Liver (tissue), 3 donors: ENCODE results near the gene ARHGEF1.

Experiments used
- GABPA ChIP-seq, 2 donors: IDR thresholded peaks in 1 of 2; conservative IDR thresholded peaks in 1 of 2; 2 replicates each; pipeline ENCODE4 v1.6.1; 2016; ENCODE audit warnings: antibody characterized with exemption in 2 of 2, mild to moderate bottlenecking in 1 of 2, moderate library complexity in 1 of 2
- HNF4G ChIP-seq: IDR thresholded peaks from 2 replicates; pipeline ENCODE4 v1.6.1; 2016; ENCODE audit warnings: antibody characterized with exemption
- JUND ChIP-seq, 2 donors: IDR thresholded peaks; 2 replicates each; pipeline ENCODE4 v1.6.1; 2016; ENCODE audit warnings: antibody characterized with exemption in 2 of 2
- RAD21 ChIP-seq, 2 donors: IDR thresholded peaks; 2 replicates each; pipeline ENCODE4 v1.6.1; 2016; ENCODE audit warnings: antibody characterized with exemption in 2 of 2, mild to moderate bottlenecking in 2 of 2
- YY1 ChIP-seq: IDR thresholded peaks from 2 replicates; pipeline ENCODE4 v1.6.1; 2016; ENCODE audit warnings: antibody characterized with exemption, mild to moderate bottlenecking
- TF ChIP-seq, protein P1 (sequence below): IDR thresholded peaks from 2 replicates; pipeline ENCODE4 v1.6.1; 2016; ENCODE audit warnings: antibody characterized with exemption, mild to moderate bottlenecking
- TF ChIP-seq, protein P2 (sequence below): fragments of 150-350 bp; IDR thresholded peaks from 2 replicates; pipeline ENCODE4 v1.5.1; 2017; ENCODE audit warnings: improper control_type of control experiment, low read depth, low read length; ENCODE audit not compliant: missing input control
- TF ChIP-seq, protein P3 (sequence below): IDR thresholded peaks from 2 replicates; pipeline ENCODE4 v1.6.1; 2016; ENCODE audit warnings: antibody characterized with exemption
- TF ChIP-seq, protein P4 (sequence below): IDR thresholded peaks from 2 replicates; pipeline ENCODE4 v1.6.1; 2016; ENCODE audit warnings: antibody characterized with exemption
- donor health status: healthy.
- donor health status: healthy.

DNA sequence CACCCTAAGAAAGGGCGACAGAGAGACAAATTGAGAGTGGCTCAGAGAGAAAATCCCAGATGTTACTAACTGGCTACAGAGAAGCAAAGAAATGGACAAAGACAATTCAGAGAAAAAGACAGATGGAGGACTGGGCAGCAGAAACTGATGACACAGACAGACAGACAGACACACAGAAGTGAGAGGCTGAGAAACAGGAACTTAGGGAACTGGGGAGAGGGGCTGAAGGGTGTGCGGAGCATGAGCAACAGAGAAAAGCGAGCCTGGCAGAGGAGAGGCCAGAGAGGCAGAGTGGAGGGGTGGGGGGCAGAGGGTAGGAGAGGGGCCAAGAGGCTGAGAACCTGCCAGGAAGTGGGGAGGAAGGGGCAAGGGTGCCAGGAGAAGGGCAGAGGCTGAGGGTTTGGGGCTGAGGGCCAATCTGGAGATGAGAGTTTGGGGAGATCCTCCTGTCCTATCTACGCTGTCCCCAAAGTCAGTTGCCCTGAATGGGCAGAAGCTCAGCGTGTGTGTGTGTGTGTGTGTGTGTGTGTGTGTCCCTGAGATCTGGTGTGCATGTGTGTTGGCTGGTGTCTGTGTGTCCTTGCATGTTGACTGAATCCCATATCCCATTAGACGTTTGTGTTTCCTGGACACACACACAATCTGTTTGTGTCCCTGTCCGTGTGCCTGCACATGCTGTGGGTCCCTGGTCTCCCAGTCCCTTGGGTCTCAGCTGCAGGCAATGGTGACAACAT, 50.9 kb downstream of the ARHGEF1 start:
- TF ChIP-seq GABPA (IDR thresholded peaks at IDR 0.05 in 1 of 2, conservative IDR thresholded peaks at IDR 0.05 in 1 of 2) (no peak), HNF4G (no peak), JUND (IDR thresholded peaks at IDR 0.05) (no peak), YY1 (no peak), RAD21 (IDR thresholded peaks at IDR 0.05) (no peak)
- TF ChIP-seq, protein P1, sequence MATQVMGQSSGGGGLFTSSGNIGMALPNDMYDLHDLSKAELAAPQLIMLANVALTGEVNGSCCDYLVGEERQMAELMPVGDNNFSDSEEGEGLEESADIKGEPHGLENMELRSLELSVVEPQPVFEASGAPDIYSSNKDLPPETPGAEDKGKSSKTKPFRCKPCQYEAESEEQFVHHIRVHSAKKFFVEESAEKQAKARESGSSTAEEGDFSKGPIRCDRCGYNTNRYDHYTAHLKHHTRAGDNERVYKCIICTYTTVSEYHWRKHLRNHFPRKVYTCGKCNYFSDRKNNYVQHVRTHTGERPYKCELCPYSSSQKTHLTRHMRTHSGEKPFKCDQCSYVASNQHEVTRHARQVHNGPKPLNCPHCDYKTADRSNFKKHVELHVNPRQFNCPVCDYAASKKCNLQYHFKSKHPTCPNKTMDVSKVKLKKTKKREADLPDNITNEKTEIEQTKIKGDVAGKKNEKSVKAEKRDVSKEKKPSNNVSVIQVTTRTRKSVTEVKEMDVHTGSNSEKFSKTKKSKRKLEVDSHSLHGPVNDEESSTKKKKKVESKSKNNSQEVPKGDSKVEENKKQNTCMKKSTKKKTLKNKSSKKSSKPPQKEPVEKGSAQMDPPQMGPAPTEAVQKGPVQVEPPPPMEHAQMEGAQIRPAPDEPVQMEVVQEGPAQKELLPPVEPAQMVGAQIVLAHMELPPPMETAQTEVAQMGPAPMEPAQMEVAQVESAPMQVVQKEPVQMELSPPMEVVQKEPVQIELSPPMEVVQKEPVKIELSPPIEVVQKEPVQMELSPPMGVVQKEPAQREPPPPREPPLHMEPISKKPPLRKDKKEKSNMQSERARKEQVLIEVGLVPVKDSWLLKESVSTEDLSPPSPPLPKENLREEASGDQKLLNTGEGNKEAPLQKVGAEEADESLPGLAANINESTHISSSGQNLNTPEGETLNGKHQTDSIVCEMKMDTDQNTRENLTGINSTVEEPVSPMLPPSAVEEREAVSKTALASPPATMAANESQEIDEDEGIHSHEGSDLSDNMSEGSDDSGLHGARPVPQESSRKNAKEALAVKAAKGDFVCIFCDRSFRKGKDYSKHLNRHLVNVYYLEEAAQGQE, result no peak
- TF ChIP-seq, protein P2, sequence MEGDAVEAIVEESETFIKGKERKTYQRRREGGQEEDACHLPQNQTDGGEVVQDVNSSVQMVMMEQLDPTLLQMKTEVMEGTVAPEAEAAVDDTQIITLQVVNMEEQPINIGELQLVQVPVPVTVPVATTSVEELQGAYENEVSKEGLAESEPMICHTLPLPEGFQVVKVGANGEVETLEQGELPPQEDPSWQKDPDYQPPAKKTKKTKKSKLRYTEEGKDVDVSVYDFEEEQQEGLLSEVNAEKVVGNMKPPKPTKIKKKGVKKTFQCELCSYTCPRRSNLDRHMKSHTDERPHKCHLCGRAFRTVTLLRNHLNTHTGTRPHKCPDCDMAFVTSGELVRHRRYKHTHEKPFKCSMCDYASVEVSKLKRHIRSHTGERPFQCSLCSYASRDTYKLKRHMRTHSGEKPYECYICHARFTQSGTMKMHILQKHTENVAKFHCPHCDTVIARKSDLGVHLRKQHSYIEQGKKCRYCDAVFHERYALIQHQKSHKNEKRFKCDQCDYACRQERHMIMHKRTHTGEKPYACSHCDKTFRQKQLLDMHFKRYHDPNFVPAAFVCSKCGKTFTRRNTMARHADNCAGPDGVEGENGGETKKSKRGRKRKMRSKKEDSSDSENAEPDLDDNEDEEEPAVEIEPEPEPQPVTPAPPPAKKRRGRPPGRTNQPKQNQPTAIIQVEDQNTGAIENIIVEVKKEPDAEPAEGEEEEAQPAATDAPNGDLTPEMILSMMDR, result no peak
- TF ChIP-seq, protein P3, sequence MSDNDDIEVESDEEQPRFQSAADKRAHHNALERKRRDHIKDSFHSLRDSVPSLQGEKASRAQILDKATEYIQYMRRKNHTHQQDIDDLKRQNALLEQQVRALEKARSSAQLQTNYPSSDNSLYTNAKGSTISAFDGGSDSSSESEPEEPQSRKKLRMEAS, result no peak
- TF ChIP-seq, protein P4, sequence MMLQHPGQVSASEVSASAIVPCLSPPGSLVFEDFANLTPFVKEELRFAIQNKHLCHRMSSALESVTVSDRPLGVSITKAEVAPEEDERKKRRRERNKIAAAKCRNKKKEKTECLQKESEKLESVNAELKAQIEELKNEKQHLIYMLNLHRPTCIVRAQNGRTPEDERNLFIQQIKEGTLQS, result no peak
